CD4-positive, alpha-beta memory T cell (primary cell): ENCODE measurements around the gene RADIL. TPM values are rescaled to one million over a fixed set of nuclear protein-coding genes. Genes with fewer than 3 reads are reported as not detected.

Experiments used
- CTCF ChIA-PET: fragments of 350-600 bp; sonication (Branson Sonifier 250); formaldehyde crosslinking; loops from one replicate; lab custom pipeline; 2021; ENCODE audit warnings: inconsistent platforms; ENCODE audit not compliant: partially characterized antibody; lab: Charles Lee
- POLR2A ChIA-PET: fragments of 350-600 bp; sonication (Branson Sonifier 250); formaldehyde crosslinking; loops from one replicate; lab custom pipeline; 2021; ENCODE audit not compliant: partially characterized antibody; lab: Charles Lee
- DNase-seq, 5 donors: peaks; one replicate each; pipeline versions ENCODE4 v3.0.0 to v3.0.0-alpha.2; 2020 to 2022; ENCODE audit warnings: mixed read lengths in 1 of 5
- H3K27ac ChIP-seq: one replicate; pipeline ENCODE4 v1.7.0; 2013; ENCODE audit warnings: low read depth, low read length
- H3K27me3 ChIP-seq: 2 replicates; pipeline ENCODE4 v1.7.0; 2013; ENCODE audit warnings: mild to moderate bottlenecking, low read length, moderate library complexity; ENCODE audit not compliant: insufficient read depth
- H3K36me3 ChIP-seq: 2 replicates; pipeline ENCODE4 v1.7.0; 2013; ENCODE audit warnings: mild to moderate bottlenecking, low read length, moderate library complexity; ENCODE audit not compliant: insufficient read depth
- H3K4me1 ChIP-seq: 2 replicates; pipeline ENCODE4 v1.7.0; 2013; ENCODE audit warnings: mild to moderate bottlenecking, low read length, moderate library complexity; ENCODE audit not compliant: insufficient read depth
- H3K4me3 ChIP-seq, 2 donors: one replicate each; pipeline ENCODE4 v1.7.0; 2013; ENCODE audit warnings: low read length in 2 of 2, mild to moderate bottlenecking in 1 of 2
- H3K9me3 ChIP-seq, 2 donors: one replicate each; pipeline ENCODE4 v1.7.0; 2013; ENCODE audit warnings: low read length in 2 of 2, control low read depth in 1 of 2; ENCODE audit not compliant: control insufficient read depth in 1 of 2
- H3K27ac Mint-ChIP-seq, 7 donors: one replicate each; pipeline ENCODE4 v1.8.0; 2020 to 2021; ENCODE audit warnings: mixed read lengths in 7 of 7, mild to moderate bottlenecking in 6 of 7, inconsistent platforms in 3 of 7, moderate library complexity in 3 of 7
- H3K27me3 Mint-ChIP-seq, 2 donors: one replicate each; pipeline ENCODE4 v1.8.0; 2020 to 2021; ENCODE audit warnings: mixed read lengths in 2 of 2
- H3K36me3 Mint-ChIP-seq, 2 donors: one replicate each; pipeline ENCODE4 v1.8.0; 2020 to 2021; ENCODE audit warnings: mixed read lengths in 2 of 2, inconsistent platforms in 1 of 2, mild to moderate bottlenecking in 1 of 2
- H3K4me1 Mint-ChIP-seq, 4 donors: one replicate each; pipeline ENCODE4 v1.8.0; 2020 to 2021; ENCODE audit warnings: mixed read lengths in 4 of 4, mild to moderate bottlenecking in 1 of 4
- H3K4me3 Mint-ChIP-seq, 8 donors: one replicate each; pipeline ENCODE4 v1.8.0; 2020 to 2021; ENCODE audit warnings: mixed read lengths in 8 of 8, mild to moderate bottlenecking in 7 of 8, moderate library complexity in 6 of 8, inconsistent platforms in 3 of 8
- H3K9me3 Mint-ChIP-seq, 8 donors: one replicate each; pipeline ENCODE4 v1.8.0; 2020 to 2021; ENCODE audit warnings: mixed read lengths in 8 of 8, mild to moderate bottlenecking in 5 of 8, inconsistent platforms in 3 of 8, moderate library complexity in 1 of 8
- intact Hi-C: fragments of 100-400 bp; cut with micrococcal nuclease; formaldehyde crosslinking; loops from one replicate; pipeline ENCODE4 v1.15.1; 2023
- polyA plus RNA-seq, 2 donors: library from polyadenylated mRNA; unstranded; fragments of 300-500 nt; fragmentation: Illumina TruSeq; gene quantifications; one replicate each; pipeline ENCODE4 v1.2.3, GENCODE V29; 2021
- total RNA-seq, 2 experiments: library from RNA; stranded (reverse); gene quantifications; one replicate each; pipeline ENCODE4 v1.2.3, GENCODE V29; 2021

RADIL gene
- total and polyA plus RNA-seq, 4 experiments from 2014 or later: not detected

- Mint-ChIP-seq H3K4me3 (no peak overlapping the region), H3K4me1 (no peaks in the 10 kb centered on the region), H3K27ac (no peak overlapping the region), H3K9me3 (peaks cover 0 to 2% (median 0%) of the 10 kb centered on the region in 8 donors), H3K27me3 (peaks cover 7 to 10% of the 10 kb centered on the region in 2 donors), H3K36me3 (no peaks in the 10 kb centered on the region)
- intact Hi-C loops: no loop called here
- Histone ChIP-seq H3K27ac (no peak overlapping the region), H3K36me3 (no peaks in the 10 kb centered on the region), H3K9me3 (no peaks in the 10 kb centered on the region), H3K4me1 (no peaks in the 10 kb centered on the region), H3K27me3 (no peaks in the 10 kb centered on the region), H3K4me3 (no peak overlapping the region)
- DNase-seq: no peak
- ChIA-PET CTCF (no interaction called here), POLR2A (no interaction called here)
Measured at GRCh38 chr7:4819560-4820404, 63.7 kb downstream of the RADIL start.

- no peaks in the 10 kb centered on the region for H3K36me3 ChIP-seq
- DNase-seq: no peak
- no peaks in the 10 kb centered on the region for H3K4me1 Mint-ChIP-seq
- H3K27me3 Mint-ChIP-seq: peaks cover 18 to 19% of the 10 kb centered on the region in 2 donors
- no peak overlapping the region for H3K4me3 Mint-ChIP-seq
- no peaks in the 10 kb centered on the region for H3K36me3 Mint-ChIP-seq
- peaks cover 4% of the 10 kb centered on the region for H3K27me3 ChIP-seq
- no peaks in the 10 kb centered on the region for H3K9me3 Mint-ChIP-seq
- intact Hi-C loops: no loop called here
- H3K27ac ChIP-seq: no peak overlapping the region
- H3K9me3 ChIP-seq: no peaks in the 10 kb centered on the region
- ChIA-PET CTCF (no interaction called here), POLR2A (no interaction called here)
- H3K4me1 ChIP-seq: no peaks in the 10 kb centered on the region
- no peak overlapping the region for H3K4me3 ChIP-seq
- no peak overlapping the region for H3K27ac Mint-ChIP-seq
Measured at GRCh38 chr7:4818000-4818794, 65.3 kb downstream of the RADIL start.

GRCh38 chr7:4817178-4817901 lies 66.2 kb downstream of the RADIL start:
- Mint-ChIP-seq H3K27me3 (peaks cover 18 to 23% of the 10 kb centered on the region in 2 donors), H3K4me3 (no peak overlapping the region), H3K4me1 (peaks cover 0 to 2% (median 0%) of the 10 kb centered on the region in 4 donors), H3K36me3 (no peaks in the 10 kb centered on the region), H3K9me3 (peaks cover 0 to 2% (median 0%) of the 10 kb centered on the region in 8 donors), H3K27ac (no peak overlapping the region)
- no peak overlapping the region for H3K27ac ChIP-seq
- CTCF ChIA-PET: no interaction called here
- POLR2A ChIA-PET: no interaction called here
- H3K27me3 ChIP-seq: peaks cover 4% of the 10 kb centered on the region
- no peaks in the 10 kb centered on the region for H3K36me3 ChIP-seq
- DNase-seq: no peak
- H3K4me1 ChIP-seq: no peaks in the 10 kb centered on the region
- H3K4me3 ChIP-seq: no peak overlapping the region
- intact Hi-C loops: no loop called here
- H3K9me3 ChIP-seq: no peaks in the 10 kb centered on the region

GRCh38 chr7:4816419-4817080 lies 67.0 kb downstream of the RADIL start:
- Mint-ChIP-seq H3K4me1 (peaks cover 0 to 2% (median 0%) of the 10 kb centered on the region in 4 donors), H3K9me3 (peaks cover 0 to 2% (median 0%) of the 10 kb centered on the region in 8 donors), H3K36me3 (no peaks in the 10 kb centered on the region), H3K27ac (no peak overlapping the region), H3K27me3 (peaks cover 16 to 22% of the 10 kb centered on the region in 2 donors), H3K4me3 (no peak overlapping the region)
- DNase-seq: no peak
- no peaks in the 10 kb centered on the region for H3K9me3 ChIP-seq
- H3K4me1 ChIP-seq: no peaks in the 10 kb centered on the region
- H3K36me3 ChIP-seq: no peaks in the 10 kb centered on the region
- H3K4me3 ChIP-seq: no peak overlapping the region
- ChIA-PET POLR2A (no interaction called here), CTCF (no interaction called here)
- intact Hi-C loops: no loop called here
- H3K27ac ChIP-seq: no peak overlapping the region
- H3K27me3 ChIP-seq: peaks cover 4% of the 10 kb centered on the region

GRCh38 chr7:4815609-4816418 lies 67.7 kb downstream of the RADIL start:
- Mint-ChIP-seq H3K4me1 (peaks cover 0 to 2% (median 0%) of the 10 kb centered on the region in 4 donors), H3K27me3 (peaks cover 16 to 22% of the 10 kb centered on the region in 2 donors), H3K4me3 (no peak overlapping the region), H3K27ac (no peak overlapping the region), H3K9me3 (peaks cover 0 to 2% (median 0%) of the 10 kb centered on the region in 8 donors), H3K36me3 (no peaks in the 10 kb centered on the region)
- Histone ChIP-seq H3K36me3 (no peaks in the 10 kb centered on the region), H3K27me3 (peaks cover 4% of the 10 kb centered on the region), H3K4me1 (no peaks in the 10 kb centered on the region), H3K27ac (no peak overlapping the region), H3K4me3 (no peak overlapping the region), H3K9me3 (no peaks in the 10 kb centered on the region)
- intact Hi-C loops: no loop called here
- DNase-seq: no peak
- ChIA-PET POLR2A (no interaction called here), CTCF (no interaction called here)

GRCh38 chr7:4815121-4815520 lies 68.4 kb downstream of the RADIL start:
- DNase-seq: no peak
- no peak overlapping the region for H3K27ac Mint-ChIP-seq
- Histone ChIP-seq H3K27me3 (peaks cover 4% of the 10 kb centered on the region), H3K27ac (no peak overlapping the region), H3K4me1 (no peaks in the 10 kb centered on the region), H3K36me3 (no peaks in the 10 kb centered on the region), H3K9me3 (no peaks in the 10 kb centered on the region), H3K4me3 (no peak overlapping the region)
- H3K36me3 Mint-ChIP-seq: no peaks in the 10 kb centered on the region
- H3K4me1 Mint-ChIP-seq: peaks cover 2 to 5% (median 4%) of the 10 kb centered on the region in 4 donors
- CTCF ChIA-PET: no interaction called here
- peaks cover 0 to 2% (median 0%) of the 10 kb centered on the region in 8 donors for H3K9me3 Mint-ChIP-seq
- peak overlapping the region in 1 of 8 donors; percentile 39 for H3K4me3 Mint-ChIP-seq
- peaks cover 16 to 25% of the 10 kb centered on the region in 2 donors for H3K27me3 Mint-ChIP-seq
- POLR2A ChIA-PET: no interaction called here
- intact Hi-C loops: no loop called here
